NB4 (cell line): Measurements from ENCODE around the gene SUMO2.

Experiments
- CTCF ChIP-seq: IDR thresholded peaks from one replicate; pipeline ENCODE4 v1.5.1; 2012; ENCODE audit warnings: low read depth, low read length
- MAX ChIP-seq: IDR thresholded peaks from 2 replicates; pipeline ENCODE4 v1.6.1; 2011; ENCODE audit warnings: low read depth, low read length
- MYC ChIP-seq: IDR thresholded peaks from 2 replicates; pipeline ENCODE4 v1.6.1; 2011; ENCODE audit warnings: low read depth, low read length
- POLR2A ChIP-seq: IDR thresholded peaks from 2 replicates; pipeline ENCODE4 v1.6.1; 2011; ENCODE audit warnings: mild to moderate bottlenecking; ENCODE audit not compliant: insufficient read length; ENCODE audit errors: extremely low read depth

- TF ChIP-seq CTCF (no peak), POLR2A (no peak), MAX (no peak), MYC (no peak)
Measured at GRCh38 chr17:75207760-75208159, 25.0 kb upstream of the SUMO2 start.
